ENCODE results near the gene RAP1GAP2.

RAP1GAP2 gene

DNA sequence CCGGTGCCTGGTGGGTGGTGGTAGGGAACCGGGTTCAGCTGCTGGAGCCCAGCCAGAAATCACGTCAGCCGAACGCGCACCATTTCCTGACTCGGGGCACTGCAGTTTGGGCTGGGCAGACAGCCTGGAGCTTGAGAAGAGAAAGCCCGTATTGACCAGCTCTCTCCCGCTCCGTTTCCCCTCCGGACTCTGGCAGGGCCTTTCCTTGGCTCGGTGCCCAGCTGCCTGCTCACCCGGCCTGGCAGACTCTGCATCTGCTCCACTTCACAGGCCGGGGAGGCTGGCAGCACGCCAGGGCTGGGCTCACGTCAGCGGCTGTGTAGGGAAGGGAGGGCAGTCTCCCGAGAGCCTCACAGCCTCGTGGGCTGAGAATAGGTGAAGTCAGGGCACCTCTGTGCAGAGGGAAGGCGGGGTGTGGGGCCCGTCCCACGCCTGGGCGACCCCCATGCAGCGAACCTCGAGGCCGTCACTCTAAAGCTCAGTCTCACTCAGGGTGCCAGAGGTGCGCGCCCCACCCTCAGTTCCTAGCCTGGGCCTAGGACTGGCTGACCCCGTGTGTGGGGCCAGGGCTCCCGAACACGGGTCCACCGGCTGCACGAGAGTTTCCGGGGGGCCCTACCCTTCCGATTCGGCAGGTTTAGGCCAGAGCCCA is 208.0 kb downstream of the RAP1GAP2 start:
- DNase-seq = peak; percentile 50

- no peak for DNase-seq
Measured at GRCh38 chr17:3004925-3005324, 208.7 kb downstream of the RAP1GAP2 start.

- no peak for DNase-seq
Measured at GRCh38 chr17:3005696-3006095, 209.5 kb downstream of the RAP1GAP2 start.

DNA sequence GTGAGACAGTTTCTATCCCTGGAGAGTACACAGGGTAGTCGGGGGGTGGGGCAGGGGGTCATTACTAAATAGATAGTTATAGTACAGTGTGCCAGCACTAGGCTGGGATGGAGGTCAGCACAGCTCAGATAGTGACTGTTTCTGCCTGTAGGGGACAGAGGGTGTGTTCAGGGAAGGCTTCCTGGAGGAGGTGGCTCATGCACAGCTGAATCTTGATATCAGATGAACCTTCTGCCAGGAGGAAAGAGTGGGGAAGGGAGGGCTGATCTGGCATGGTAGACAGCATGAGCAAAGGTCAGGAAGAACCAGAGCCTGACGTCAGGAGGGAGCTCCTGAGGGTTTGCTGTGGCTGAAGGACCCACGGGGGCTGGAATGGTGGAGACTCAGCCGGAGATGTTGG is 210.6 kb downstream of the RAP1GAP2 start:
- no peak for DNase-seq

DNA sequence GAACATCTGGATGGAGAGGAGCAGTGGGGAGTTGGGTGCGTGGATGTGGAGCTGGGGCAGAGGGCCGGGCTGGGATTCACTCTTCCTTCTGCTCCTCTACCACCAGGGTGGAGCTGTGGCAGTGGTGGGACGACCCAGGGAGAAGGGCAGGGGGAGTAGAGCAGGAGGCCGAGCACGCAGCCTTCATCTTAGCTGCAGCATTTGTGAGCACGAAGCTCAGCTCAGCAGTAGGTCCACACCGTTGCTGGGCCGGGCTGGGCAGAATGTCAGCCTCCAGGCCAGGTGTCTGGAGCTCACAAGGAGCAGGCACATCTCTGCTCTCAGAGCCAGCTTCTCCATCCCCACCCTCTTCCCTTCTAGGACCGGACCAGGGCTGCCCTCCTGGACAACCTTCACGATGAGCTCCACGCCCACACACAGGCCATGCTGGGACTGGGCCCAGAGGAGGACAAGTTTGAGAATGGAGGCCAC is 211.4 kb downstream of the RAP1GAP2 start:
- no peak for DNase-seq

DNA sequence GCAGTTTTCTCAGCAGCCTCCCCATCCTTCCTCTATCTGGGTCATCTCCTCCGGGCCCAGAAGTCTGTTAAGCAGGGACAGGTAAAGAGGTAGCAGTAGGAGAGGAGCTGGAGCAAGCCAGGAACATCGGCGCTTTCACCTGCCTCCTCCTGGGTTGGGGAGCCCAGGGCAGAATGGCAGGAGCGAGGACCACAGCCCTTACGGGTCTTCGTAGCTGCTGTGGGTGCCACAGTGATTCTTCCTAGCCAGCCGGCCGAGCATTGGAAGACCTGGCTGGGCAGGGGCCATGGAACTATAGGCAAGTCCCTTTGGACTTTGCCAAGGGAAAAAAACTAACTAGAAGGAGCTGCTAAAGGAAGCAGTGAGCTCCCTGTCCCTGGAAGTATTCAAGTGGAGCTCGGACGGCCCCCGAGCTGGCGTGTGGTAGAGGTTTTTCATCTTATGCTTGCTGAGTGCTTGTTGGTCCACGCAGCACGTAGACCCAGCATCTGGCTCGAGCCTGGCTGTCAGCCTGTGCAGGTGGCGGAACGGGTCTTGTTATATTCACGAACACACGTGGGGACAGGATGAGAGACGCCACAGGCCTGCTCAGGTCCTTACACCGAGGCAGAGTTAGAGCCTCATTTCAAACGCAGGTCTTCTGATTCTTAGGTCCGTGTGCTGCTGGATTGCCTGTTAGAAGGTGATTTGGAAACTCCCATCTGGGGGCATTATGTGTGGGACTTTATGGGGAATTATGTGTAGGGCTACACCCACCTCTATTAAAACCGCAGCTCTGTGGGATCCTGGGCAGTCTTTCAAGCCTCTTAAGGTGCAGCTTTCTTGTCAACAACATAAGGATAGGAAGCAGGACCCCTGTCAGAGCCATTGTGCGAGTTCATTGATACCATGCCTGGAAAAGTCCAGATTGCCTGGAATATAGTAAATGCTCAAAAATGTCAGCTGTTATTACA is 212.4 kb downstream of the RAP1GAP2 start:
- DNase-seq = no peak

DNA sequence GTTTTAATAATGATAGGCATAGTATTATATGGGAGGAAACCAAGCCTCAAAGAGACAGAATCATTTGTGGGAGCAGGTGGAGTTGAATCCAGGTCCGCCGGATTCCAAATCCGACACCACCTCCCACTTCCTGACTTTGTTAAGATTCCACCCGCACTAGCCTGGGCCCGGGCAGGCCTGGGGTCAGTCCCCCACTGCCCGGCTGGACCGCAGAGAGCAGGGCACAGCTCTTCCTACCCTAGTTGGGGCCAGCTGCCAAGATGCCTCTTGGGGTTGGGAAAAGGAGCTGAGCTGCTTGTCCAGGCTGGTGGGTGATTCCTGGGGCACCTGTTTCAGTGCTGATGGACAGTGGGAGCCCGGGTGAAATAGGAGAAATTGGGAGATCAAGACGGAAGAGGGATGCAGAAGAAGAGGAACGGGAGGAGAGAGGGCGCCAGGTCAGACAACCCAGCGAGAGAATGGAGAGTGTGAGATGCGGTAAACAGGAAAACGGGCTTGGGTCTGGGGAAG is 213.2 kb downstream of the RAP1GAP2 start:
- DNase-seq = no peak

- DNase-seq = no peak
Measured at GRCh38 chr17:3011891-3012290, 215.7 kb downstream of the RAP1GAP2 start.

- peak; percentile 25 for DNase-seq
Measured at GRCh38 chr17:3012926-3013581, 216.8 kb downstream of the RAP1GAP2 start.

DNA sequence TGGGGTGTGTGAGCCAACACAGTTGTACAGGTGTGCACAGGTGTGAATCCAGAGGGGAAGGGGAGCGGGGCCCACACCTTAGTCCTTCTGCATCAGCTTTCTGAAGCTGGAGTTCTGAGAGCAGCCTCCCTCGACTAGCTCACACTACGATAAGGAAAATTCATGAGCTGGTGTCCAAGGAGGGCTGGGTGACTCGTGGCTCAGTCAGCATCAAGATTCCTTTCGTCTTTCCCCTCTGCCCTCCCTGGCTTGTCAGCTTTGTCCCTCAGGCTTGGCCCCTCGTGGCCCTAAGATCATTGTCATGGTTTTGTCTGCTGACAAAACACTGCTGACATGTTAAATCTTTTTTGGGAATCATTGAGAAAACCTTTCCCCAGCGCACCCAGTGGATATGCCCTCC is 219.7 kb downstream of the RAP1GAP2 start:
- DNase-seq = no peak

GRCh38 chr17:3017936-3018335 is 221.7 kb downstream of the RAP1GAP2 start:
- no peak for DNase-seq

DNA sequence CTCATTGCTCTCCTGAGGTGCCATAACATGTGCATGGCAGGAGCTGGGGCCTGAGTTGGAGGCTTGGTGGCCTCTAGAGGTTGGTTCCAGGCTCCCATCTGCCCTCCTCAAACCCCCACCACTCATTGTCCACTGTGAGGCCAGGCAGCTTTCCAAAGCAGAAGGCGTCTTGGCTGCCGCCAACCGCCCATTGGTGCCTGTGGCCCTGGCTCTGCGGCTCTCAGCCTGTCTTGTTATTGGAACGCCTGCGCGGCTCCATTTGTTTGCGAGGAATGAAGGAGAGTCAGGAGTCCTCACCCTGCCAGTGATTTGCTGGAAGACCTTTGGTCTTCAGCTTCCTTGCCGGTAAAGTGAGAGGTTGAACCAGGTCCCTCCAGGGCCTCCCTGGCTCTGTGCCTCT is 223.5 kb downstream of the RAP1GAP2 start:
- no peak for DNase-seq

DNA sequence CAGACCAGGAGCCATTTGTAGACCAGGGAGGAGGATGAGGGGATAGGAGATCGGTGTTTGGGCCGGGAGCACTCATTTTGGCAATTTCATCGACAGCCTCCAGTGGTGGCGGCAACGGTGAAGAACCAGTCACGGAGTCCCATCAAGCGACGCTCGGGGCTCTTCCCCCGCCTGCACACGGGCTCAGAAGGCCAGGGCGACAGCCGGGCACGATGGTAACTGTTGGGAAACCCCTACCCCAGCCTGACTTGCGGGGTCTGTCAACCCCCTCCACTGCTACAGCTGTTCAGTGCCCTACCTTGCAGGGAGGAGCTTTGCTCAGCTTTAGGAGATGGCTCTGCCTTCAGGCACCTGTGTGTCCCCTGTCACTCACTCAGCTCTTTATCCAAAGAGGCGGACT is 224.1 kb downstream of the RAP1GAP2 start:
- no peak for DNase-seq

DNA sequence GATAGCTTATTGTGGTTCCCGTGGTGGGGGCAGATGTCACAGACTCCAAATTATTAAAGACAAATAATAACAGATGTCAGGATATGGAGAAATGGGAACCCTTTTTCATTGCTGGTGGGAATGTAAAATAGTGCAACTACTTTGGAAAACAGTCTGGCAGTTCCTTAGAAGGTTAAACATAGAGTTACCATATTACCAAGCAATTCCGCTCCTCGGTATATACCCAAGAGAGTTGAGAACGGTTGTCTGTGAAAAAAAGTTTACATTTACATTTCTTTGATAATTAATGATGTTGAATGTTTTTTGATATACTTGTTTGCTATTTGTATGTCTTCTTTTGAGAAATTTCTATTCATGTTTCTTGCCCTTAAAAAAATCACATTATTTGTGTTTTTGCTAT is 226.0 kb downstream of the RAP1GAP2 start:
- DNase-seq = no peak

DNA sequence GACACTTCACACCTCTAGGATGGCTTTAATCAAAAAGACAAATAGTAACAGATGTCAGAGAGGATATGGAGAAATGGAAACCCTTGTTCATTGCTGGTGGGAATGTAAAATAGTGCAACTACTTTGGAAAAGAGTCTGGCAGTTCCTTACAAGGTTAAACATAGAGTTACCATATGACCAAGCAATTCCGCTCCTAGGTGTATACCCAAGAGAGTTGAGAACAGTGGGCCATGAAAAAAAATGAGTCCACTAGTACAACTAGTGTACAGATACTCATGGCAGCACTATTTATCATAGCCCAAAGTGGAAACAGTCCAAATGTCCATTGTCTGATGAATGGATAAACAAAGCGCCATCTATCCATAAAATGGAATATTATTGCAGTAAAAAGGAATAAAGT is 228.1 kb downstream of the RAP1GAP2 start:
- DNase-seq = no peak

DNA sequence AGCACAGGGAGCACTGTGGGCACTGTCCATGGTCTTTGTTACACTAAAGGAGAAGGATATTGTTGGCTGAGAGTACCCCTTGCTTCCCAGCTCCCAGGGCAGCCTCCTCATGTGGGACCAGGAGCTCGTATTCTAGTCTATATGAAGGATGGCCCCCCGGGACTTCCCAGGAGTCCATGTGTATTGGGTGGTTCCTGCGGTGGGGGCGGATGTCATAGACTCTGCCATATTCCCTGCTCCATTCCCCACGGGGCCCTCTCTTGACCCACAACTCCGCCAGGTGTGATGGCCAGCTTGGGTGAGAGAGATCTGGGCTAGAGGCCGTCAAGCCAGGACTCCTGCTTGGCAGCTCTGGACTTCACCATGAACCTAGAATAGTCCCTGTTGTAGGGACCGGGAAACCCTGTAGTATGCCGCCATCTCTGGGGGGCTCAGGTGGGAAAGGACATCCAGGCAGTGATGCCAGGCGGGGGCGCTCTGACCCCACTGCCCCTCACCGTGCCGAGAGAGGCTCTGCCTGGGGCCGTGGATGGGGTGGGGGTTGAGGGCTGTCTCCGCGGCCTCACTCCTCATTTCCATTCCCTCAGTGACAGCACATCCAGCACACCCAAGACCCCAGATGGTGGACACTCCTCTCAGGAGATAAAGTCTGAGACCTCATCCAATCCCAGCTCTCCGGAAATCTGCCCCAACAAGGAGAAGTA is 229.3 kb downstream of the RAP1GAP2 start:
- DNase-seq = no peak

- DNase-seq = no peak
Measured at GRCh38 chr17:3026125-3026855, 230.1 kb downstream of the RAP1GAP2 start.

DNA sequence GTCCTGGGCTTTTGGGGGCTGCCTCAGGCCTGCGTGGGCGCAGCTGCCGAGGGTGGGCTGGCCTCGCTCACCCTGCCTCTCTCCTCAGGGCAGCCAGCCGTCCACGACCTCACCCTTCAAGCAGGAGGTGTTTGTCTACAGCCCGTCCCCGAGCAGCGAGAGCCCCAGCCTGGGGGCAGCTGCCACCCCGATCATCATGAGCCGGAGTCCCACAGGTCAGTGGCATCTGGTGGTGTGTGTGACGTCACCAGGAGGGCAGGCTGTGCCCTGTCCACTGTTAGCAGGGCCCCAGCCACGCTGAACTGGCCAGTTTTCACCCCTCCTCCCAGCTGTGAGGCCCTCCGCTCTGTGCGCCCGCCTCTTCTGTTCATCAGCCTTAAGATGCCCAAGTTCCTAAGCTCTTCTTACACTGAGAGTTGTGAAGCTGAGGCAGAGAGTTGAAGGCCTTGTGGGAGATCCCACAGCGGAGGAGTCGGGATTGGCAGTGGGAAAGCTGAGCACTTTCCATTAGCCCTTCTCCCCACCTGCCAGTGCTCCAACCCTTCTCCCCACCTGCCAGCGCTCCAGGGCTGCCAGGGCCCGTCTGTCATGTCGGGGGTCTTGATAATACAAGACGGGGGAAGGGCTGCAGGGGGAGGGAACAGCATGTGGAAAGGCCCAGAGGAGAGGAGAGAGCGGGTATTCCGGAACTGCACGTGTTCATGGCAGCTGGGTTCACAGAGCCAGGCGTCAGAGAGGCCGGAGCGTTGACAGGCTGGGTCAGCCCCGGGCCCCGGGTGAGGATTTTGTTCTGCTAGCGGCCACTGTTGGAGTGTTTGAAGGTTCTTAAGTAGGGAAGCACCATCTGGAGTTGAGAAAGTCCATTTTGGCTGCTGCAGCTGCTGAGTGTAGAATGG is 230.9 kb downstream of the RAP1GAP2 start:
- DNase-seq = no peak

DNA sequence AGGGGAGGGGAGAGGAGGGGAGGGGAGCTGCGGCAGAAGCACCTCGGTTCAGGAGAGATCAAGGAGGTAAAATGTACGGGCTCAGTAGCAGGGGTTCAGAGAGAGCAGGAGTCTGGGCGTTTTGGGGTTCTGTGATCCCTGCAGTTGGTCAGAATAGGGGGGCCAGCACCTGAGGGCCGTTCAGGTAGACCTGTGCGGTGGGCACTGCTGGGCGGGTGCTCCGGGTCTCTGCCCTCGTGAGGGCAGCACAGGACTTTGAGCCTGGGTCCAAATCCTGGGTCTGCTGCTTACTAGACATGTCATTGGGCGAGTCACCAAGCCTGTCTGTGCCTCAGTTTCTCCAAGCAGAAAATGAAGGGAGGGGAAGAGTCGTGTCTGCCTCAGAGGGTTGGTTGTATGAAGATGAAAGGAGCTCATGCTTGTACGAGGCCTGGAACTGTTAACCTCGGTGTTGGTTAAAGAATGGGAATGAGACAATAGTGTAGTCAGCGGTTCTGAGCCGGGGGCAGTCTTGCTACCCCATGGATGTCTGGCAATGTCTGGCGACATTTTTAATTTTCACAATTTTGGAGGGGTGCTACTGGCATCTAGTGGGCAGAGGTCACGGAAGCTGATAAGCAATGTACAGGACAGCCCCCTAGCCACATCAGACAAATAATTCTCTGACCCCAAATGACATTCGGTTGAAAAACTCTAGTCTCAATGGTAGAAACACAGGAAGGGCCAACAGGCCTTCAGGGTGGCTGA is 231.7 kb downstream of the RAP1GAP2 start:
- DNase-seq = no peak
